Mononuclear cell (primary cell): ENCODE results near the gene ATXN7L1. TPM values are rescaled to one million over a fixed set of nuclear protein-coding genes. Genes with fewer than 3 reads are reported as not detected.

Source experiments
- H3K27me3 ChIP-seq: 2 replicates; pipeline ENCODE4 v1.6.0; 2011; ENCODE audit warnings: low read length, control low read depth; ENCODE audit not compliant: insufficient read depth
- H3K4me1 ChIP-seq: 2 replicates; pipeline ENCODE4 v1.5.1; 2011; ENCODE audit warnings: mild to moderate bottlenecking, low read length, control low read depth; ENCODE audit not compliant: insufficient read depth
- H3K4me3 ChIP-seq: 2 replicates; pipeline ENCODE4 v1.5.1; 2011; ENCODE audit warnings: mild to moderate bottlenecking, low read length, moderate library complexity
- H3K9me3 ChIP-seq: 2 replicates; pipeline ENCODE4 v1.5.1; 2011; ENCODE audit warnings: low read depth, mild to moderate bottlenecking, control low read depth, low read length
- total RNA-seq: library from RNA; depleted of rRNA; stranded (reverse); fragments of >200 nt; gene quantifications from one replicate; pipeline ENCODE4 v1.2.3, GENCODE V29; 2012

The ATXN7L1 gene
- total RNA-seq, 1 donor: 7.1 TPM

DNA sequence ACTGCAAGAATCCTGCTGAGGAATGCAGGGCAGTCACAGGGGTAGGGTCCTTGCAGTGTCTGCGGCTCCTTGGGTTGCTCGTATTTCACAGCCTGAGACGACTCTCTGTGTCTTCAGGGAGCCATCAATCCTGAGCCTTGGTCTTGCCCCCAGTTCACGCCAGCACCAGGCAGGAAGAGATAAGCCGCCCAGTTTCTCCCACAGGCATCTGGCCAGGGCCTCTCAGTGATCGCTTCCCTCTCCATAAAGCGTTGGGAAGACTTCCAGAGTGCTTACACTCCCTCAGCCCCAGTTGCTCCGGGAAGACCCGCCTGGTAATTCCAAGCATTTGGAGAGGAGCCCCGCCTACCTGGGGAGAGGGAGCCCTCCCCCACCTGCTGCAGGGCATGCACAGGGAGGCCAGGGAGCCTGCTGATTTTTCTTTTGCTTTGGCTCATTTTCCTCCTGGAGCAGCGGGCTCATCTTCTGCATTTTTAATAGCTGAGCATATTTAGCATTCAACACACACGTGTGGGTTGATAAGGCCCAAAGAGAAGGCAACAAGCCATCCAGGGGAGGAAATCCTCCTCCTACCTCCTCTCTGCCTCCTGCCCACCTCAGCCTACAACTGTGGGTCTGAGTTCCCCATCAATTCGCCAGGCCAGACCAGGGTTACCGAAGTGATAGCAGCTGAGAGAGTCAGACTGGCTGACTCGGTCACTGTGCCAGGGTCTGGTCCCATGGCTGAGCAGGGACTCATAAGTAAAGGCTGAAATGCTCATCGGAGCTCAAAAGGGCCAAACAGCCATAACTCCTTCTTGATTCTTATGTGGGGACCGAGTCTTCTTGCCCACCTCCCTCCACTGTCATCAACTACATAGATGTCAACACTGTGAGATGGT, 220.7 kb downstream of the ATXN7L1 start:
- Histone ChIP-seq H3K9me3 (no peaks in the 10 kb centered on the region), H3K4me1 (no peaks in the 10 kb centered on the region), H3K27me3 (no peaks in the 10 kb centered on the region), H3K4me3 (no peak overlapping the region)

- no peaks in the 10 kb centered on the region for H3K4me1 ChIP-seq
- H3K9me3 ChIP-seq: no peaks in the 10 kb centered on the region
- no peak overlapping the region for H3K4me3 ChIP-seq
- H3K27me3 ChIP-seq: no peaks in the 10 kb centered on the region
Measured at GRCh38 chr7:105655067-105655466, 221.3 kb downstream of the ATXN7L1 start.

- no peaks in the 10 kb centered on the region for H3K4me1 ChIP-seq
- H3K9me3 ChIP-seq: no peaks in the 10 kb centered on the region
- no peak overlapping the region for H3K4me3 ChIP-seq
- H3K27me3 ChIP-seq: no peaks in the 10 kb centered on the region
Measured at GRCh38 chr7:105654095-105654686, 222.2 kb downstream of the ATXN7L1 start.

DNA sequence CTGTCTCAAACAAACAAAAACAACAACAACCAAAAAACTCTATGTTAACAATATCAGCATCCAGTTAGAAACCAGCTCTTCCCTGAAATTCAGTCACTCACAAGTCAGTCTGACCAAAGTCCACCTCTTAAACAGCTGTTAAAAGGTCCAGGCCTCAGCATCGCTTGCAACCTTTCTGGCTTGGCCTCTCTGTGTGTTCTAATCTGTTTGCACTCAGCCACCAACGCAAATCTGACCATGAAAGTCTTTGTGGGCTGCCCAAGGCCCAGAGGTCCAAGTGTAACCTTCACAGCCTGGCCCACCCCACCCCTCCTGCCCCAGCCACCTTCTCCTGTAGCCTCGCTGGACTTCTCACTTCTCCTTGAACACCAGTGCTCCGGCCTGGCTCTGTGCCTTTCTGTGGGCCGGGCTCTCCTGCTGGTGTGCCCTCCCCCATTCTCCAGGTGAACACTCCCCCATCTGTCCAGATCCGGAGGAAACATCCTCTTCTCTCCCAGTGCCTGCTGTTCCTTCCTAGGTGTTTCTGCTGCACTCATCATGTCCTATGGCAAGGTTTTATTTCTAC, 222.9 kb downstream of the ATXN7L1 start:
- Histone ChIP-seq H3K4me3 (no peak overlapping the region), H3K9me3 (no peaks in the 10 kb centered on the region), H3K27me3 (no peaks in the 10 kb centered on the region), H3K4me1 (no peaks in the 10 kb centered on the region)

DNA sequence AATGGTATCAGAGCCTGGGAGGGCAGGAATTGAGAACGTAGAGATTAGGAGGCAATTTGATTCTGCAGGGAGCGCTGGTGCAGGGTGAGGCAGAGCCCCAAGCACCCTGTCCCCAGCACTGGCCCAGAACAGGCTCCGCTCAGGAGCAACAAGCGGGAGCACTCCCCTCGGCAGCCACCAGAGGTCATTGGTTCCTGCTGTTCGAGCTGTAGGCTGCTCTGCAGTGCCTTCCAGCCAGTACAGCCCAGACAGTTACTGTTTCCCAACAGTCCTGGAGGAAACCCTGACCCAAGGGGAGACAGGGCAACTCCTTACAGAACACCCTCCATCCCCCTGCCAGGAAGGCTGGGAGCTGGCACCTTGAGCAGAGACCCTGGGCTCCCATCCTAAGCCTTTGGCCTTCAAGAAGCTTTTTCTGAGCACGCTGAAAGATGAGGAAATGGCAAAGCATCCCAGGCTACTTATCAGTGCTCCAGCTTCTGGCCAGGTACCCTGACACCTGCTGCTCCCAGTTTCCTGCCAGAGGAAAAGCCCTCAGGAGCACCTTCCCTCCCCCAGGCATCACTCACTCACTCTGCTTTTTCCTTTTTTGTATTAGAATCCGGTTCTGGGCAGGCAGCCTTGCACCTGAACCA, 223.9 kb downstream of the ATXN7L1 start:
- no peaks in the 10 kb centered on the region for H3K9me3 ChIP-seq
- no peak overlapping the region for H3K4me3 ChIP-seq
- no peaks in the 10 kb centered on the region for H3K4me1 ChIP-seq
- H3K27me3 ChIP-seq: no peaks in the 10 kb centered on the region

GRCh38 chr7:105651798-105652197, 224.6 kb downstream of the ATXN7L1 start:
- Histone ChIP-seq H3K9me3 (no peaks in the 10 kb centered on the region), H3K4me3 (no peak overlapping the region), H3K27me3 (no peaks in the 10 kb centered on the region), H3K4me1 (no peaks in the 10 kb centered on the region)

GRCh38 chr7:105650382-105650970, 225.9 kb downstream of the ATXN7L1 start:
- no peak overlapping the region for H3K4me3 ChIP-seq
- no peaks in the 10 kb centered on the region for H3K9me3 ChIP-seq
- H3K27me3 ChIP-seq: no peaks in the 10 kb centered on the region
- no peaks in the 10 kb centered on the region for H3K4me1 ChIP-seq

GRCh38 chr7:105649727-105650381, 226.5 kb downstream of the ATXN7L1 start:
- Histone ChIP-seq H3K4me3 (no peak overlapping the region), H3K27me3 (no peaks in the 10 kb centered on the region), H3K9me3 (no peaks in the 10 kb centered on the region), H3K4me1 (no peaks in the 10 kb centered on the region)

DNA sequence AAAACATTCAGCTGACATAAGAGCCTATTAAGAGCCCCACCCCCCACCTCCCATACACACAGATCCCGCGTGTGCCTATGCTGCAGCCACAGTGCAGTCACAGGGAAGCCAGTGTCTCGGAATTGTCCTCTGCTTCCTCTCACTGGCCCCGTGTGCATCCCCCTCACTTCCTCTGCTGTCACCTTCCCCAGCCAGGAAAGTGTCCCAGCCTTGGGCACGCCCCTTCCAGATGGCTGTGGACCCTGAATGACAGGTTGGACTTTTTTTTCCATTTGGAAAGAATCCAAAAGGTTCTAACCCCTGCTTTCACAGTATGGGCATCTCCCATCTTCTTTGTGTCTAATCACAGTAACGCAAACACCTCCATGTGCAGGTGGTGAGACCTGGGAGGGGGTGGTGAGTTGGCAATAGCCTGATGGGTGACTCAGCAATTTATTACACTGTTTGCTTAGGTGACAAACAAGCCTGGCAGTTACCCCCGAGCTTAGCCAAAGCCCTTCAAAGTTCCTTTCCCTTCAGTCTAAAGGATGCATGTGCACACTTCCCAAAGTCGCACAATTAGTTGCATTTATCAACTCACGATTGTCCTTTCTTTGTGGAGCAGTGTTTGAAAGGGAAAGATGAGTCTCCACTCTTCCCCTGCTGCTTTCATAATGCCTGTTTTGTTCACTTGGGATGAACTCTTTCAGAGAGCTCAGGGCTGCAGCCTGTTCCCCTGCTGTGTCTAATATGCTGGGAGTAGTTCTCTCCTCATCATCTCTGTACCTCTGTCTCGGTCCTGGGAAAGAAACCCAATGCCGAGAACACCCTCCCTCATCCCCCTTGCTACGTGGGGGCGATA, 227.6 kb downstream of the ATXN7L1 start:
- H3K9me3 ChIP-seq: no peaks in the 10 kb centered on the region
- H3K4me1 ChIP-seq: no peaks in the 10 kb centered on the region
- no peak overlapping the region for H3K4me3 ChIP-seq
- H3K27me3 ChIP-seq: no peaks in the 10 kb centered on the region

DNA sequence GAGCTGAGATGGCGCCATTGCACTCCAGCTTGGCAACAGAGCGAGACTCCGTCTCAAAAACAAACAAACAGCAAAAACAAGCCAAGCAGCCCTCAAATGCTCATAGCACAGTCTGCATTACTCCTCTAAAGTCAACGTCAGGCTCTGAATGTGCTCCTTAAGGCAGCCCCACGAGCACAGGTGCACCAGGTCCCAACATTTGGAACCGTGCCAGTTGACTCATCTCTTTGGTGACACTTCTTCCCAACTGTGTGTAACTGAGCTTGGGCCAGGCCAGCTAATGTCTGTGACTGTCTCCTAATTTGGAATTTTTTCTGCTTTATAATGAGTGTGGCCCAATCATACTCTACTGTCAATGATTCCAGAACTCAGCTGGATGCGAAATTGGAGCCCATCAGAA, 228.8 kb downstream of the ATXN7L1 start:
- Histone ChIP-seq H3K4me1 (no peaks in the 10 kb centered on the region), H3K4me3 (no peak overlapping the region), H3K9me3 (no peaks in the 10 kb centered on the region), H3K27me3 (no peaks in the 10 kb centered on the region)

DNA sequence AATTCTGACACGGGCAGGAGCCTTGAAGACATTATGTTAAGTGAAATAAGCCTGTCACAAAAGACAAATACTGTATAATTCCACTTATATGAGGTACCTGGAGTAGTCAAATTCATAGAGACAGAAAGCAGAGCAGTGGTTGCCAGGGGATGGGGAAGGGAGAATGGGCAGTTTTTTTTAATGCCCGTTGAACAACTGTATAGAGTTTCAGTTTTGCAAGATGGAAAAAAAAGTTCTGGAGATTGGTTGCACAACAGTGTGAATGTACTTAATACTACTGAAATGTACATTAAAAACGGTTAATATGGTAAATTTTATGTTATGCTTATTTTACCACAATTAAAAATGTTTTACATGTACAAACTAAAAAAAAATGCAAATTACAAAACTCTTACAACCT, 231.5 kb downstream of the ATXN7L1 start:
- Histone ChIP-seq H3K4me3 (no peak overlapping the region), H3K4me1 (no peaks in the 10 kb centered on the region), H3K27me3 (no peaks in the 10 kb centered on the region), H3K9me3 (no peaks in the 10 kb centered on the region)

GRCh38 chr7:105643851-105644250, 232.5 kb downstream of the ATXN7L1 start:
- H3K27me3 ChIP-seq: no peaks in the 10 kb centered on the region
- H3K4me1 ChIP-seq: no peaks in the 10 kb centered on the region
- no peak overlapping the region for H3K4me3 ChIP-seq
- H3K9me3 ChIP-seq: no peaks in the 10 kb centered on the region

- Histone ChIP-seq H3K4me3 (no peak overlapping the region), H3K4me1 (no peaks in the 10 kb centered on the region), H3K27me3 (no peaks in the 10 kb centered on the region), H3K9me3 (no peaks in the 10 kb centered on the region)
Measured at GRCh38 chr7:105643384-105643783, 233.0 kb downstream of the ATXN7L1 start.

- no peaks in the 10 kb centered on the region for H3K9me3 ChIP-seq
- no peaks in the 10 kb centered on the region for H3K4me1 ChIP-seq
- no peak overlapping the region for H3K4me3 ChIP-seq
- no peaks in the 10 kb centered on the region for H3K27me3 ChIP-seq
Measured at GRCh38 chr7:105642264-105642663, 234.1 kb downstream of the ATXN7L1 start.
